ENCODE measurements around the gene AKAP17A.

Gene AKAP17A

GRCh38 chrX:1589356-1590130 is 1.9 kb upstream of the AKAP17A start:
- H3K4me3 ChIP-seq (ENCODE audit: low read depth, low read length), result no peak overlapping the region
- TF ChIP-seq, protein P1, sequence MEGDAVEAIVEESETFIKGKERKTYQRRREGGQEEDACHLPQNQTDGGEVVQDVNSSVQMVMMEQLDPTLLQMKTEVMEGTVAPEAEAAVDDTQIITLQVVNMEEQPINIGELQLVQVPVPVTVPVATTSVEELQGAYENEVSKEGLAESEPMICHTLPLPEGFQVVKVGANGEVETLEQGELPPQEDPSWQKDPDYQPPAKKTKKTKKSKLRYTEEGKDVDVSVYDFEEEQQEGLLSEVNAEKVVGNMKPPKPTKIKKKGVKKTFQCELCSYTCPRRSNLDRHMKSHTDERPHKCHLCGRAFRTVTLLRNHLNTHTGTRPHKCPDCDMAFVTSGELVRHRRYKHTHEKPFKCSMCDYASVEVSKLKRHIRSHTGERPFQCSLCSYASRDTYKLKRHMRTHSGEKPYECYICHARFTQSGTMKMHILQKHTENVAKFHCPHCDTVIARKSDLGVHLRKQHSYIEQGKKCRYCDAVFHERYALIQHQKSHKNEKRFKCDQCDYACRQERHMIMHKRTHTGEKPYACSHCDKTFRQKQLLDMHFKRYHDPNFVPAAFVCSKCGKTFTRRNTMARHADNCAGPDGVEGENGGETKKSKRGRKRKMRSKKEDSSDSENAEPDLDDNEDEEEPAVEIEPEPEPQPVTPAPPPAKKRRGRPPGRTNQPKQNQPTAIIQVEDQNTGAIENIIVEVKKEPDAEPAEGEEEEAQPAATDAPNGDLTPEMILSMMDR (conservative IDR thresholded peaks at IDR 0.05; ENCODE audit: low read depth, low read length), result no peak
- no peak for DNase-seq (ENCODE audit: low read depth)

DNA sequence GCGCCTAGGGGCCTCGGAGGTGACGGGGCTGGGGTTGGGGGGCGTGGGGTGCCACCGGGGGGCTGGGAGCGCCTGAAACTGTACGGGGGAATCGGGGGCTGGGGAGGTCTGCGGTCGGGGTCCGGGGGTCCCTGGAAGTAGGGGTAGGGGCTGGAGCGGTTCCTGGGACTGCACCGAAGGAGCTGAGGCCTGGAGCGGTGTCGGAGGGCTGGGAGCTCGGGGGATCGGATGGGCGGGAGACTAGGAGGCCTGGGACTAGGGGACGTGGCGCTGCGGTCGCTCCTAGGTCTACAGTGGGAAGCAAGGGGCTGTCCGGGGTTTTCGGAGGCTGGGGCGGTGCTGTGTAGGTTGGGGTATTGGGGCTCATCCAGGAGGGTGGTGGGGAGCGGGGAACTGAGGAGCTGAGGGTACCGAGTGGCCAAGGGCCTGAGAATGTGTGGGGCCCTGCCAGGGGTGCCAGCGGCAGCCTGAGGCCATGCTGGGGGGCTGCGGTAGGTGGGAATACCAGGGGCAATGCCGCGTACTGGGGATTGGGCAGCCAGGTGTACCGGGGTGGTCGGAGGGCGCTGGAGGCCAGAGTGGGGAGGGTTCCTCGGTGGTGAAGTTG is 562 bp downstream of the AKAP17A start:
- TF ChIP-seq, protein P1 (conservative IDR thresholded peaks at IDR 0.05; ENCODE audit: low read depth, low read length), result no peak
- H3K4me3 ChIP-seq (ENCODE audit: low read depth, low read length), result peak overlapping the region; percentile 89
- DNase-seq (ENCODE audit: low read depth), result peak; percentile 13

GRCh38 chrX:1592470-1593142 is 1.2 kb downstream of the AKAP17A start:
- H3K4me3 ChIP-seq (ENCODE audit: low read depth, low read length), result peak overlapping the region; percentile 89
- peak; percentile 60 for DNase-seq (ENCODE audit: low read depth)
- TF ChIP-seq, protein P1 (conservative IDR thresholded peaks at IDR 0.05; ENCODE audit: low read depth, low read length), result no peak

GRCh38 chrX:1593286-1594271 is 2.2 kb downstream of the AKAP17A start:
- peak overlapping the region; percentile 89 for H3K4me3 ChIP-seq (ENCODE audit: low read depth, low read length)
- peak; percentile 33 for DNase-seq (ENCODE audit: low read depth)
- TF ChIP-seq, protein P1 (conservative IDR thresholded peaks at IDR 0.05; ENCODE audit: low read depth, low read length), result no peak

- no peak for DNase-seq (ENCODE audit: low read depth)
- TF ChIP-seq, protein P1 (conservative IDR thresholded peaks at IDR 0.05; ENCODE audit: low read depth, low read length), result no peak
- H3K4me3 ChIP-seq (ENCODE audit: low read depth, low read length), result no peak overlapping the region
Observed at GRCh38 chrX:1595711-1596060, 4.3 kb downstream of the AKAP17A start.

DNA sequence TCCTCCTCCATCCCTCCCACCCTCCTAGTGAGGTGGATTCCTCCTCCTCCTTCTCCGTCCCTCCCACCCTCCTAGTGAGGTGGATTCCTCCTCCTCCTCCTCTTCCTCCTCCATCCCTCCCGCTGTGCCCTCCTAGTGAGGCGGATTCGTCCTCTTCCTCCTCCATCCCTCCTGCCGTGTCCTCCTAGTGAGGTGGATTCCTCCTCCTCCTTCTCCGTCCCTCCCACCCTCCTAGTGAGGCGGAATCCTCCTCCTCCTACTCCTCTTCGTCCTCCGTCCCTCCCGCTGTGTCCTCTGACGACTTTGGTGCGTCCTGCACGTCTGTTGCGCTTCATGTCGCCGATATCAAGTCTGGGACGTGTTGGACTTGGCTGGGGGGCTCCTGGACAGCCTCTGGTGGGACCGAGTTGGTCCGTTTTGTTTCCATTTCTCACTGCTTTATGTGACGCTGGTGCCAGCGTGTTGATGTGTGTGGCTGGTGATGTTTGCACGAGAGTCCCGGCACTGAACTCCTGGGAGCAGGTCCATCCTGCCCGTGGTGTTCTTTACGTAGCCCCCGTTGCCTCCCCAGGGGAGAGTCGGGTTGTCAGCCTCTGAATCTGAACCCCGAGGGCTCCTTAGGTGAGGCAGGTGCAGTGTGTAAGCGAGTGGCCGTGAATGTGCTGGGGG is 5.4 kb downstream of the AKAP17A start:
- TF ChIP-seq, protein P1 (conservative IDR thresholded peaks at IDR 0.05; ENCODE audit: low read depth, low read length), result no peak
- no peak for DNase-seq (ENCODE audit: low read depth)
- no peak overlapping the region for H3K4me3 ChIP-seq (ENCODE audit: low read depth, low read length)
